SK-N-MC (cell line): ENCODE data around the gene C2CD5.

Source experiments
- DNase-seq: peaks from one replicate; pipeline ENCODE4 v3.0.0-alpha.2; 2011; ENCODE audit warnings: low read depth, low spot score
- H3K27ac ChIP-seq: fragments of 200-600 bp; sonication (generic); 2 replicates; pipeline ENCODE4 v1.5.1; 2016; ENCODE audit warnings: mixed run types
- H3K36me3 ChIP-seq: fragments of 200-600 bp; sonication (generic); 2 replicates; pipeline ENCODE4 v1.6.1; 2017; ENCODE audit warnings: antibody characterized with exemption, low read length, mixed read lengths; ENCODE audit not compliant: insufficient read depth
- H3K4me3 ChIP-seq: fragments of 200-600 bp; sonication (generic); 2 replicates; pipeline ENCODE4 v1.5.1; 2016
- H3K9ac ChIP-seq: fragments of 200-600 bp; sonication (generic); 2 replicates; pipeline ENCODE4 v1.8.0; 2017; ENCODE audit warnings: mixed run types, mixed read lengths; ENCODE audit not compliant: insufficient read length
- H3K9me3 ChIP-seq: fragments of 200-600 bp; sonication (generic); 2 replicates; pipeline ENCODE4 v1.6.1; 2017; ENCODE audit warnings: low read depth, mild to moderate bottlenecking, antibody characterized with exemption, low read length, moderate library complexity, mixed read lengths
- EZH2 ChIP-seq: fragments of 200-600 bp; sonication (generic); IDR thresholded peaks from one replicate; pipeline ENCODE4 v1.6.1; 2017; ENCODE audit warnings: antibody characterized with exemption
- FOXP2 ChIP-seq: optimal IDR thresholded peaks from 2 replicates; pipeline ENCODE3; 2011; ENCODE audit warnings: mild to moderate bottlenecking, moderate library complexity; ENCODE audit not compliant: insufficient read depth; ENCODE audit errors: extremely low read length, control extremely low read depth
- POLR2AphosphoS5 ChIP-seq: IDR thresholded peaks from 2 replicates; pipeline ENCODE4 v1.6.1; 2012; ENCODE audit warnings: mild to moderate bottlenecking, low read depth, low read length, borderline replicate concordance

The C2CD5 gene

GRCh38 chr12:22435583-22435982 lies 108.8 kb downstream of the C2CD5 start:
- no peak for DNase-seq
- Histone ChIP-seq H3K36me3 (no peaks in the 10 kb centered on the region), H3K4me3 (no peak overlapping the region), H3K9ac (no peak overlapping the region), H3K27ac (no peak overlapping the region), H3K9me3 (no peaks in the 10 kb centered on the region)
- TF ChIP-seq EZH2, result no peak
- TF ChIP-seq POLR2AphosphoS5, result no peak
- no peak for TF ChIP-seq FOXP2

GRCh38 chr12:22431693-22432251 lies 112.6 kb downstream of the C2CD5 start:
- H3K27ac ChIP-seq, result peak overlapping the region; percentile 8; the same call in 1 of the 2 replicates
- H3K36me3 ChIP-seq, result no peaks in the 10 kb centered on the region
- no peak overlapping the region for H3K9ac ChIP-seq
- no peak for TF ChIP-seq POLR2AphosphoS5
- TF ChIP-seq FOXP2, result no peak
- no peak for TF ChIP-seq EZH2
- DNase-seq, result no peak
- no peaks in the 10 kb centered on the region for H3K9me3 ChIP-seq
- H3K4me3 ChIP-seq, result peak overlapping the region; percentile 36; the same call in 1 of the 2 replicates

- no peak for TF ChIP-seq POLR2AphosphoS5
- TF ChIP-seq EZH2, result no peak
- Histone ChIP-seq H3K9me3 (no peaks in the 10 kb centered on the region), H3K4me3 (no peak overlapping the region), H3K36me3 (no peaks in the 10 kb centered on the region), H3K27ac (no peak overlapping the region), H3K9ac (no peak overlapping the region)
- no peak for DNase-seq
These were observed 127.5 kb downstream of the C2CD5 start for GRCh38 chr12:22416801-22417200.

- no peaks in the 10 kb centered on the region for H3K9me3 ChIP-seq
- TF ChIP-seq EZH2 (no peak), FOXP2 (no peak), POLR2AphosphoS5 (no peak)
- H3K27ac ChIP-seq, result no peak overlapping the region
- no peak overlapping the region for H3K4me3 ChIP-seq
- H3K9ac ChIP-seq, result no peak overlapping the region
- H3K36me3 ChIP-seq, result no peaks in the 10 kb centered on the region
- no peak for DNase-seq
These were observed 128.7 kb downstream of the C2CD5 start for GRCh38 chr12:22415342-22416309.

- DNase-seq, result no peak
- Histone ChIP-seq H3K9ac (no peak overlapping the region), H3K9me3 (no peaks in the 10 kb centered on the region), H3K4me3 (no peak overlapping the region), H3K36me3 (no peaks in the 10 kb centered on the region), H3K27ac (no peak overlapping the region)
- TF ChIP-seq FOXP2 (no peak), EZH2 (no peak), POLR2AphosphoS5 (no peak)
These were observed 129.6 kb downstream of the C2CD5 start for GRCh38 chr12:22414742-22415141.

GRCh38 chr12:22413592-22413991 lies 130.8 kb downstream of the C2CD5 start:
- no peak for DNase-seq
- no peaks in the 10 kb centered on the region for H3K36me3 ChIP-seq
- TF ChIP-seq POLR2AphosphoS5 (no peak), EZH2 (no peak), FOXP2 (no peak)
- no peaks in the 10 kb centered on the region for H3K9me3 ChIP-seq
- no peak overlapping the region for H3K9ac ChIP-seq
- no peak overlapping the region for H3K4me3 ChIP-seq
- no peak overlapping the region for H3K27ac ChIP-seq

- no peak for DNase-seq
- no peak overlapping the region for H3K27ac ChIP-seq
- H3K4me3 ChIP-seq, result no peak overlapping the region
- no peak overlapping the region for H3K9ac ChIP-seq
- no peaks in the 10 kb centered on the region for H3K9me3 ChIP-seq
- no peaks in the 10 kb centered on the region for H3K36me3 ChIP-seq
- no peak for TF ChIP-seq POLR2AphosphoS5
- TF ChIP-seq EZH2, result no peak
- no peak for TF ChIP-seq FOXP2
These were observed 131.8 kb downstream of the C2CD5 start for GRCh38 chr12:22412581-22412980.

GRCh38 chr12:22410486-22410885 lies 133.9 kb downstream of the C2CD5 start:
- H3K9ac ChIP-seq, result no peak overlapping the region
- H3K27ac ChIP-seq, result no peak overlapping the region
- no peak for TF ChIP-seq POLR2AphosphoS5
- no peak for TF ChIP-seq EZH2
- no peak for TF ChIP-seq FOXP2
- H3K36me3 ChIP-seq, result no peaks in the 10 kb centered on the region
- H3K4me3 ChIP-seq, result no peak overlapping the region
- DNase-seq, result no peak
- H3K9me3 ChIP-seq, result no peaks in the 10 kb centered on the region

GRCh38 chr12:22409377-22410164 lies 134.8 kb downstream of the C2CD5 start:
- no peaks in the 10 kb centered on the region for H3K9me3 ChIP-seq
- H3K27ac ChIP-seq, result no peak overlapping the region
- no peaks in the 10 kb centered on the region for H3K36me3 ChIP-seq
- H3K9ac ChIP-seq, result no peak overlapping the region
- H3K4me3 ChIP-seq, result 0 out of 2 replicates have a peak overlapping the region, but pooled peaks have one; percentile 17
- TF ChIP-seq EZH2 (no peak), FOXP2 (no peak), POLR2AphosphoS5 (no peak)
- no peak for DNase-seq
